GM21717 (cell line): ENCODE measurements around the gene BCL6B.

ENCODE experiments used
- ATAC-seq: cut with Tn5 transposase; IDR thresholded peaks from one replicate; pipeline ENCODE4 v1.9.1; 2021; ENCODE audit warnings: mild to moderate bottlenecking, moderate library complexity; ENCODE audit not compliant: unreplicated experiment

Gene BCL6B

DNA sequence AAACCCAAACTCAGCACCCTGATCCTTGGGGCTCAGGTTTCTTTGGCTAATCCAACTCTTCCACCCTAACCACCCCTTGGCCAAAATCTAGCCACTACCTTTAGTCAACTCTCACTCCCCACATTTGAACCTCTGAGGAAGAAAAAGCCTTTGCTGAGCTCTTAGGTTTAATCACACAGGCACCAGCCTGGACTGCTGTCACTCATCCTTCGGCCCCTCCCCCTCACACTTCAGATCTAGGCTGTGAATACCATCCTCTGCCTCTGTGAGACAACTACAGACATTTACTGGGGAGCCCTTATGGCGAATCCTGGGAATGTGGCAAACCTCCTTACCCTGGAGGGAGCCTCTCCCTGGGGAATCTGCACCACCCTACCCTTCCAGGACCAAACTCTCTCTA, 15.7 kb upstream of the BCL6B start:
- ATAC-seq, result no peak

DNA sequence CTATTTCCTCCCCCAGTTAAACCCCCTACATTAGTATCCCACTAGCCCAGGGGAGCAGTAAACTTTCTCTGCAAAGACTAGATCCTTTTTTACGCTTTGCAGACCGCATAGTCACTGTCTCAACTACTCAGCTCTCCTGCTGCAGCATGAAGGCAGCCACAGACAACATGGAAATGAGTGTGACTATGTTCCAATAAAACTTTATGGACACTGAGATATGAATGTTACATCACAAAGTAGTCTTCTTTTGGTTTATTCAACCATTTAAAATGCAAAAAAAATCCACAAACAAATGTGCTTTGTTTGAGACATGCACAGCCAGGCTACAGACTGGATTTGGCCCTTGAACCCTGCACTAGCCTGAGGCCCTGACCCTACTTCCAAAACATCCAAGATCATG, 12.3 kb upstream of the BCL6B start:
- ATAC-seq, result no peak

DNA sequence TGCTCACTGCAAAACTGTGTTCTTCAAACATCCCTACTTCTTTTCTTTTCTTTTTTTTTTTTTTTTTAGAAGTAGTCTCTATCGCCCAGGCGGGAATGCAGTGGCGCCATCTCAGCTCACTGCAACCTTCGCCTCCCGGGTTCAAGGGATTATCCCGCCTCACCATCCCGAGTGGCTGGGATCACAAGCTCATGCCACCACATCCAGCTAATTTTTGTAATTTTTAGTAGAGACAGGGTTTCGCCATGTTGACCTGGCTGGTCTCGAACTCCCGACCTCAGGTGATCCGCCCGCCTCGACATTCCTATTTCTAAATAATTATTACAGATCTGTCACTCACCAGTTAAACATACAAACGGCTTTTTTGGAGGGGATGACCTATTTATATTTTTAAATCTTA, 11.4 kb upstream of the BCL6B start:
- no peak for ATAC-seq

DNA sequence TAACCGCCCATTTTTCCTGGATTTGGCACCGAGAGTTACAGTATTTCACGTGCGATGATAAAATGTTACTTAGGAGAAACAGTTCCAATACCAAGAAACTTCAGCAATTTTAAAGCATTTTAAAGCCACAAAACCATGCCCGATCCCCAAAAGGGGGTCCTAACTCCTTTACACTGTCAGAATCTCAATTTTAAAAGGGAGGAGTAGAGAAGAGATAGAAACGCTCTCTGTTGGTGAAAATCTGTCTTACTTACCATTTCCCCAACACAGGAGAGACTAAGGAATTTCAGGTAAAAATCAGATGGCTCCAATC, 11.0 kb upstream of the BCL6B start:
- ATAC-seq, result no peak

DNA sequence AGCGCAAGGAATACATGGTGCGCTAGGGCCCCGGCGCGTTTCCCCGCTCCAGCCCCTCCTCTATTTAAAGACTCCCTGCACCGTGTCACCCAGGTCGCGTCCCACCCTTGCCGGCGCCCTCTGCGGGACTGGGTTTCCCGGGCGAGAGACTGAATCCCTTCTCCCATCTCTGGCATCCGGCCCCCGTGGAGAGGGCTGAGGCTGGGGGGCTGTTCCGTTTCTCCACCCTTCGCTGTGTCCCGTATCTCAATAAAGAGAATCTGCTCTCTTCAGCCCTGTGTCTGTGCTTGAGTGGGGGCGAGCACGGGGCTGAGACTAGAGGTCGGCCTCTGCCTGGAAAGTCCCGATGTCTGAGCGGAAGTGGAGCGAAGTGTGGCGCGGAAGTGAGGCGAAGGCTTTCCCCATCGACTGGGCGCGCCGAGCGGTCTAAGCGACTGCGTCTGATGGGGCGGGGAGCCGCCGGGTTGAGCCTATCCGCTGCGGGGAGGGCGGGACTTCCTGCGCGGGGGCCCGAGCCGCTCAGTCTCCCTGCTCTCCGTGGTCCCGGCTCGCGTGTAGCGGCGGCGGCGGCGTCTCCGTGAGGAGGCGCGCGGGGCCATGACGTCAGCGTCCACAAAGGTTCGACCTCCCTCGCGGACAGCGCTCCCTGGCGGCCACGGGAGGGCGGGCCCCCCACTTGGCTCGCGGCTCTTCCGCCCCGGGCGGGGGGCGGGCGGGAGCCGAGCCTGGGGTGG, 8.4 kb upstream of the BCL6B start:
- ATAC-seq, result peak; percentile 62

DNA sequence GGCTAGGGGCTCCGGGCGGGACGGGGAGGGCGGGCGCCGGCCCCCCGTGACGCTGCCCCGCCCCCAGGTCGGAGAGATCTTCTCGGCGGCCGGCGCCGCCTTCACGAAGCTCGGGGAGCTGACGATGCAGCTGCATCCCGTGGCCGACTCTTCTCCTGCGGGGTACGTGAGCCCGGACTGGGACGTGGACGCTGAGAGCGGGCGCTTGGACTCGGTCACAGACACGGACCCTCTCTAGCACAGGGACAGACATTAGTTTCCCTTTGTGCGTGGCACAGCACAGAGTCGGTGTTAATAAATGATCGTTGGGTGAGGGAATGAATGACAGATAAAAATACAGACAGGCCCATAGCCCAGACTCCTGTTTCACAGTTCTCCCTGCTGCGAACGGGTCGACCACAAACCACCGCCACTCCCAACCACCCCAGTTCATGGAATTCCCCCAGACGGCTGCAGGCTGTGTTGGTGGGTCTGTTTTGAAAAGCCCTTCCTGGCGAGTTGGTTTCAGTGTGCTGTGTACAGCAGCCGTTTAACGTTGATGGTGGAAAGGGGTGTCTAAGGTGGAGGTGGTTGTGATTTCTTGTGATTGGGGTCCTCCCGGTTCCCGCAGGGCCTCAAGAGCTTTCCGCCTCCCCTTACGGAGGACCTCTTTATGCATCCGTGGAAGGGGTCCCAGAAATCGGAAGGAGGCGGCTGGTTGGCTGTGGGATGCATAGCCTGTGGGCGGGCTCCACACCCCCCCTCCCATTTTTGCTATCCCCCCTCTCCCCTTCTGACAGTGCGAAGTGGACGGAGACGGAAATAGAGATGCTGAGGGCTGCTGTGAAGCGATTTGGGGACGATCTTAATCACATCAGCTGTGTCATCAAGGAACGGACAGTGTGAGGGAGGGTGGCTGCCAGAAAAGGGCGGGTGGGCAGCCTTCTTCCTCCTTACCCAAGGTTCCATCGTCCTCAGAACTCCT, 7.6 kb upstream of the BCL6B start:
- ATAC-seq, result peak; percentile 16

DNA sequence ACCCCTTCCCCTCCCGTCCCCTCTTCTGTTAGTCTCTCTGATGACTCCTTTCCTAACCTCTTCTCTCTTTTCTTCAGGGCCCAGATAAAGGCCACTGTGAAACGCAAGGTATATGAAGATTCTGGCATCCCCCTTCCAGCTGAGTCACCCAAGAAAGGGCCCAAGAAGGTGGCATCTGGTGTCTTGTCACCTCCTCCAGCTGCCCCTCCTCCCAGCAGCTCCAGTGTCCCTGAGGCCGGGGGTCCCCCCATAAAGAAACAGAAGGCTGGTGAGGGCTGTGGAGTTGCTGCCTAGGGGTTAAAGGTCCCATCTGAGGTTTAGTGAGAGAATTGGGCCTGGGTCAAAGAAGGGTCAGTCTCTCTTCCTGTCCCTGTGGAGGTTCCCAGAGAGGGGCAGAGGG, 6.4 kb upstream of the BCL6B start:
- no peak for ATAC-seq

DNA sequence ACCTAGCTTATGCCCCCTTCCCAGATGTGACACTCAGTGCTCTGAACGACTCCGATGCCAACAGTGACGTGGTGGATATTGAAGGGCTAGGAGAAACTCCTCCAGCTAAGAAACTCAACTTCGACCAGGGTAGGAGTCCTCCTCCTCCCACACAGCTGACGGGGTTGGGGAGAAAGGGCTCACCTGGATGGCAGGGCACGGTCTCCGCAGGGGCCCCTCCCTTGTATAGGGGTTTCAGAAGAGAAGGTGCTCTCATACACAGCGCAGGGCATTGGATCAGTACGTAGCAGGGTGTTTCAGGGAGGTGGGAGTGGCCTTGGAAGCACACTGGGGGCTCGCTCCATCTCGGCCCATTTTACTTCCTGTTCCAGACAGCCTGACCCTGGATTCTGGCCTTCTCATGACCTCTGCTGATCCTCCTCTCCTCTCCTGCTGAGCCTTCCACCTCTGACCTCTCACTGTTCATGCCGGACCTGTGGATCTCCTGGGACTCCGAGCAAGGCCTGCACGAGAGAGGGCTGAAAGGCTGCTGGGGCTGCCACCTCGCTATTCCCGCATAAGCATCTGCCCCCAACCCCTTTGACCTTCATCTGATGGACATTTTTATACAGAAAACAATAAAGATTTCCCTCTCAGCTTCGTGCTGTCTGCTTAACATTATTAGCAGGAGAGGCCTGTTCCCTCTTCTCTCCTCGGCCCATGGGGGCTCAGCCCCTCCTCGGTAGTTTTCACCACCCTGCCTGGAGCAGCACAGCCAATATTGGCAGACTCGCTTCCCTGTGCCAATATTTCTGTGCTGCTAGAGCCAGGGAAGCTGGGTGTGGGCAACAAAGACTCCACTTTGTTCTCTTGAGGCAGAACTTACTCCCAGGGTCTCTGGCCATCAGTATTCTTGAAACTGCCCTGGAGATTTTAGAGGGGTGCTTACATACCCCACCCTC, 5.7 kb upstream of the BCL6B start:
- no peak for ATAC-seq

DNA sequence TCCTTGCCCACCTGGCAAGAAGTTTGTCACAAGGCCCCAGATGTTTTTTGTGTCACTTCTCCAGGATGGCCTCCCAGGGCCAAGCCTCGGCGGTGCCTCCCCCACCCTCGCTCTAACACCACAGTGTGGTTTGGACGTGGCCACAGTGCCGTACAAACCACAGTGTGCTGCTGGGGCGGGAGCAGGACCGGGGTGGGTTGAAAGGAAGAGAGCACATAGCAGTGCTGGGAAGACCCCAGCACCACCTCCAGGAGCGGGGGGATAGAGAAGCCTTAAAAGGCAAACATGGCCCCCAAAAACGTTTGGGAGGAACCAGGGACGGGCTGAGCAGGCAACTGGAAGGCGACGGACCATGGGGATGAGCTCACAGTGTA, 5.0 kb upstream of the BCL6B start:
- ATAC-seq, result no peak

DNA sequence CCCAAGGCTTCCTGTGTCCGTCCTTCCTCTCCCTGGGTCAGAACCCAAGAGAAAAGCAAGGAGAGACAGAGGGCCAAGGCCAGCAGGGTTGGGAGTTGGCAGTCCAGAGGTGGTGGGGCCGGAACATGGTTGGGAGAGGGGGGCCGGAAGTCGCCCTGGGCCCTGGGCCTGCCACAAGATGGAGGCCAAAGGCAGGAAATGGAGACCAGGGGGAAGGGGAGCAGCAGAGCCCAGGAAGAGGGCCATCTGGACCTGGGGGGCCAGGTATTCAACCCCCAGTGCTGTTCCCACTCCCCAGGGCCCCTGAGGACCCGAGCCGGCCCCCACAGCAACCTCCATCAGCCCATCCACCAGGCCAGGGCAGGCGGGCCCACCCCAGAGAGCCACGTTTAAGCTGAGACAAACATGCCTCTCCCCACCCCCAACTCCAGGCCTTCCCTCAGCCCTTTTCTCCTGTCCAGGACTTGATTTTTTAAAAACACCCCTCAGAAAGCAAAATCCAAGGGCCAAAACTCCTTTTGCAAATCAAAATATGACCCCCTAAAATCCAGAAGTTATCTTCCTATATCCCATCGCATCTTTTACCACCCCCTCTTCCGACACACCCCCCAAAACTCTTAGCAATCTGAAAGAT, 4.4 kb upstream of the BCL6B start:
- no peak for ATAC-seq

DNA sequence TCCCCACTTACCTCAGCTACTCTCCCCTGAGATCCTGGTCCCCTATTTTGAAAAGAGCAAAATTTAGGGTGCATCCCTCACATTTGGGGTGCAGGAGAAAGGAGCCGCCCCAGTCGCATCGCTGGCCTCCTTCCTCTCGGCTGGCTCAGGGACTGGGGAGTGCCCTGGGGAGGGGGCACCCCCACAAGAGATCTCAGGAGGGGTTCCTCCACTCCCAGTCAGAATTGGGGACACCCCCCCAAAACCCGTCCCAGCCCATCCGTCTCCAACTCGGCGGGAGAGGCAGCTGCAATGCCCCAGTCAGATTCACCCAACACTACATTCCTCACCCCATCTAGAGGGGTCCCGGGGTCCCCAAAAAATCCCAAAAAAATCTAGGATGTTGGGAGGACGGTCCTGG, 3.5 kb upstream of the BCL6B start:
- no peak for ATAC-seq

DNA sequence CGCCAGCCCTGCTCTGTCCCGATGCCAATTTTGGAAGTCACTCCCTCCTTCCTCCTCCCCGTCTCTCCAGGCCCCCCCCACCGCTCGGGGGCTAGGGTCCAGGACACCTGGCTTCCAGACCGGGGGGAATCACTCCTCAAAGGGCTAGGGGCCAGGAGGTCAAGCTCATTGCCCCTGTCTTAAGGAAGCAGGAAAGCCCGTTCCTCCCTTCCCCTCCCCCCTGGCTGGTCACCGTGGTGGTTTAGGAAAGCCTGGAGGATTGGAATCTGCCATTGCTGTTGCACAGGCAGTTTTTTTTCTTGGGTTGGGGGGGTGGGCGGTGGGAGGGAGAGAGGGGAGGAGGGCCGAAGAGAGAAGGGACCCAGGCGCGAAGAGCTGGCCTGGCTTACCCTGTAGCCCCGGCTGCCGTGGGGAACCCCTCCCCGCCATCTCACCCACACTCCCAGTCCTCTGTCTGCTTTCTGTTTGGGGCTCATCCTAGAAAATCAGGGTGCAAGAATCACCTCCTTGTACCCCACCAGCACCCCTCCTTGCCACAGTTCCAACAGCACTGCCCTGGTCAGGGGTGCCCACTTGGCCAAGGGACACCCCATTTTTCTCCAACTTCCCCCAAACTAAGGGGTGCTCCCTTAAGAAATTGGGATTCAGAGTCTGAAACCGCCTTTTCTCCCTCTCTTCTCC, 2.9 kb upstream of the BCL6B start:
- ATAC-seq, result no peak

DNA sequence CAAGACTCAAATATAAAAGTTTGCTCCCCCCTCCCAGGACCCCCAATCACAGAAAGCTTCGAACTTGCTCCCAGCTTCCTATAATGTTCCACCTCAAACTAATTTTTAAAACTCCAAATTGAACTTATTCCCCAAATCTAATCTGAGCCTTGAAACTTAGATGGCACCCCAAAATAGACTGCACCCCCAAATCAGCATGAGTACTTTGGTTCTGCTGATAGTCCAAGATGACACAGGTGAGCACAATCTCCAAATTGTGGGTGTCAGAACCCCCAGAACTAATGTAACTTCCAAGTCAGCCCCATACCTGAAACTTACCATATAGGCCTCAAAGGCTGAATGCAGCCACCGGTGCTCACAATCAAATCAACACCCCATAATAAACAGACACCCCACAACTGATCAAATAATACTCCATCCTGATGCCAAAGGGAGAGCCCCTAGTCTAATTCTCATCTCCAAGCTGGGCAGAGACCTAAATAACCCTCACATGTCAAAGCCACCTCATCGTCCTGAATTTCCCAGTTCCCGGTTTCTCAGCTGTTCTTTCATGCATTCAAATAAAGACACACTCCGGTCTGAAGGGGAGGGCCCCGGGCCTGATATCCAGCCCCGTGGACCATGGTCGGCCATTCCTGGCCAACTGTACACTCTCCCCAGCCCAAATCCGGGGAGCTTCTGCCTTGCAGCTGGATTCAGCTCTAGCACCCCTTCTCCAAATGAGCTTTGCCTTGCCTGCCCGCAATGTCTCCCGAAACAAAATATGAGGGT, 1.8 kb upstream of the BCL6B start:
- ATAC-seq, result no peak

DNA sequence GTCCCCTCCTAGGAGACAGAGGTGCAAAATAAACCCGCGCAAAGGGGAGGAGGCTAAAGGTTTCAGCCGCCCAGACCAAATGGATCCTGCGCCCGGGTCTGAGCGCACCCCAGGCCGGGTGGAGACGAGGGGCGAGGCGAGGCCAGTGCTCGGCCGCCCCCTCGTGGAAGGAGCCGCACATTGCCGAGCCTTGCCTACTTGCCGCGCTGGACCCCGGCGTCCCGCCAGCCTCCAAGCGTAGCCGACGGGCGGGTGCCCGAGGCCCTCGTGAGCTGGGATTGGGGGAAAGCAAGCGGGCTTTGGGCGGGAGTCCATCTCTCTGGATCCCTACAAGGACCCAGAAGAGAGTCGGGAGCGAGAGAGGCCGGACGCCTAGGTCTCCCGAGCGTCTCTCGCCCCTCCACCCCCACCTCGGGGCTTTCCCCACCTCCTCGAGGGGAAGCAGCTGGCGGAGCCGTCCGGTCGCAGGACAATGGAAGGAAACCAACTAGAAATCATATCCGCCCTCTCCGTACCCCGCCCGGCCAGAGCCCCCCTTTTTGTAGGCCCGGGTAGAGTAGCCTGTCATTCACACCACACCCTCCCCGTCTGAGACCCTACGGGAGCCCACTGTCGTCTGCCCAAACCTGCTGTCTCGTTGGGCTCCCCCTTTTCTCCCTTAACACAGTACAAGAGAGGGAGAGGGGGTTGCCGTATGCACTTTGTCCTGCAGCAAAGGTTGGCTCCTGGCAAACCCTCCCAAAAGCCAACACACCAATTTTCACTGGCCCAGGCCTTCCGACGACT, 664 bp upstream of the BCL6B start:
- peak; percentile 48 for ATAC-seq

DNA sequence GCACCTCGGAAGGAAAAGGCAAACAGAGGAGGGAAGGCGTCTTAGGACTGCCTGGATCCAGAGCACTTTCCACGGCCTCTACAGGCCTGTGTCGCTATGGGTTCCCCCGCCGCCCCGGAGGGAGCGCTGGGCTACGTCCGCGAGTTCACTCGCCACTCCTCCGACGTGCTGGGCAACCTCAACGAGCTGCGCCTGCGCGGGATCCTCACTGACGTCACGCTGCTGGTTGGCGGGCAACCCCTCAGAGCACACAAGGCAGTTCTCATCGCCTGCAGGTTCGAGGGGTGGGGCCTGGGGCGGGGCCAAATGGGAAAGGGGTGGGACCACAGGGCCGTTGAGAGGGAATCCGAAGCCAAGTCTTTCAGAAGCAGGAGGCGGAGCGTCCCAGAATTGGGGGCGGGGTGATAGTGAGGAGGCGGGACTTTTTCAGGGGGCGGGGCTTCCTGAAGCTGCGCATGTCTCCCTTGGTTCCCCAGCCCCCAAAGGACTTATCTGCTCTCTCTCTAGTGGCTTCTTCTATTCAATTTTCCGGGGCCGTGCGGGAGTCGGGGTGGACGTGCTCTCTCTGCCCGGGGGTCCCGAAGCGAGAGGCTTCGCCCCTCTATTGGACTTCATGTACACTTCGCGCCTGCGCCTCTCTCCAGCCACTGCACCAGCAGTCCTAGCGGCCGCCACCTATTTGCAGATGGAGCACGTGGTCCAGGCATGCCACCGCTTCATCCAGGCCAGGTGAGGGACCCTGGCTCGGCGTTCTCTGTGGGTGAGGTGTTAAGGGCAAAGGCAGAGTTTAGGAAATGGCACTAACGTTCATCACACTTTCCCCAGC, 939 bp downstream of the BCL6B start:
- ATAC-seq, result no peak

DNA sequence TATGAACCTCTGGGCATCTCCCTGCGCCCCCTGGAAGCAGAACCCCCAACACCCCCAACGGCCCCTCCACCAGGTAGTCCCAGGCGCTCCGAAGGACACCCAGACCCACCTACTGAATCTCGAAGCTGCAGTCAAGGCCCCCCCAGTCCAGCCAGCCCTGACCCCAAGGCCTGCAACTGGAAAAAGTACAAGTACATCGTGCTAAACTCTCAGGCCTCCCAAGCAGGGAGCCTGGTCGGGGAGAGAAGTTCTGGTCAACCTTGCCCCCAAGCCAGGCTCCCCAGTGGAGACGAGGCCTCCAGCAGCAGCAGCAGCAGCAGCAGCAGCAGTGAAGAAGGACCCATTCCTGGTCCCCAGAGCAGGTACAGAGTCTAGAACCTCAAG, 1.5 kb downstream of the BCL6B start:
- ATAC-seq, result no peak

DNA sequence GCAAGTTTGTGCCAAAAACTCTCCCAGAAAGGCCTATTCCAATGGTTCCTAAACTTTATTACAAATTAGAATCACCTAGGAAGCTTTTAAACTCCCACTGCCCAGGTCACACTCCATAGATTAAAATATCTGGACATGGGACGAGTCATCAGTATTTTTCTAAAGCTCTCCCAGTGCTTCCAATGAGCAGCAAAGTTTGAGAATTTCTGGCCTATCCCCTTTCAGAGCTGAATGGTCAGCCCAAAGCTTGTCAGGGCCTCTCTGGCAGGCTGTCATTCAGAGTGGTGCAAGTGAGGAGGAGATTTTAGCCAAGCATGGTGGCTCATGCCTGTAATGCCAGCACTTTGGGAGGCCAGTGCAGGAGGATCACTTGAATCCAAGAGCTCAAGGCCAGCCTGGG, 2.4 kb downstream of the BCL6B start:
- no peak for ATAC-seq
